ENCODE measurements around the gene RPS14. TPM values are rescaled to one million over a fixed set of nuclear protein-coding genes. Genes with fewer than 3 reads are reported as not detected.
A peak's percentile ranks its signal among the peaks of the same experiment; 100 is the strongest.

The RPS14 gene
- total and polyA plus RNA-seq, 10 of the 15 experiments (the other 5 are each of a cell fraction or from before 2014, with no cell fraction given), result 2,295 to 4,047 (median 2,787) TPM

DNA sequence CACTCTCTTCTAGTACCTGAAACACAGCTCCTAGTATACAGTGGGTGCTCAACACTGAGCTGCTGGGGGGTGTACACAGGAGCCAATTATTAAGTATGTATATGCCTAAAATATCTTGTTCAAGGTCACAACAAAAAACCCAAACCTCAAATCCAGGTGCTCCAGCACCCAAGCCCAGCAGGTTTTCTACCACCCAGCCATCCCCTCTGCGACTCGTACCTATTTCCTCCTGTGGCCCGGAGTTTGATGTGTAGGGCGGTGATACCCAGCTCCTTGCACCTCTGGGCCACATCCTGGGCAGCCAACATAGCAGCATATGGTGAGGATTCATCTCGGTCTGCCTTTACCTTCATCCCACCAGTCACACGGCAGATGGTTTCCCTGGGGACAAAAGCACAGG lies 3.0 kb downstream of the RPS14 start:
- 83% methylated on average over 6 of the region's 6 CpGs for WGBS (ENCODE audit: insufficient coverage, insufficient replicate concordance, low lambda C conversion rate, missing lambda C conversion rate)
- Histone ChIP-seq H3K27me3 (replicated peaks in 1 of 2; ENCODE audit: control insufficient read depth in 2 of 2, insufficient read depth in 2 of 2, low read length in 1 of 2) (no peaks in the 10 kb centered on the region), H3K4me2 (ENCODE audit: control insufficient read depth, insufficient read depth) (peak overlapping the region; percentile 79), H3K4me3 (peak overlapping the region; percentile 1), H3K27ac (ENCODE audit: control insufficient read depth, insufficient read depth) (no peak overlapping the region), H4K20me1 (ENCODE audit: control insufficient read depth, insufficient read depth) (peaks cover 7% of the 10 kb centered on the region), H2AFZ (ENCODE audit: control insufficient read depth, low read depth, low read length) (no peak overlapping the region), H3K79me2 (ENCODE audit: control insufficient read depth, insufficient read depth, low read length) (peaks cover 41% of the 10 kb centered on the region), H3K9me3 (replicated peaks; ENCODE audit: control insufficient read depth, insufficient read depth, low read length) (no peaks in the 10 kb centered on the region), H3K9ac (ENCODE audit: control insufficient read depth, insufficient read depth, low read length) (peak overlapping the region; percentile 10), H3K4me1 (ENCODE audit: control insufficient read depth, insufficient read depth, low read length) (peaks cover 2% of the 10 kb centered on the region; the same call in 1 of the 2 replicates), H3K36me3 (ENCODE audit: control insufficient read depth in 2 of 2, insufficient read depth in 2 of 2, low read length in 1 of 2) (peaks cover 30 to 40% of the 10 kb centered on the region in 2 experiments)
- BruUV-seq (replicated peaks), result no TSS peak
- ChIA-PET CTCF (interaction anchor here (0.6 to 3.3 kb wide), 3 partner anchors 10 to 441 kb away, joined by 3 to 17 read pairs (median 12); no protein-coding TSS in a partner anchor), POLR2A (interaction anchor here (0.8 to 1.1 kb wide), 3 partner anchors 27 to 85 kb away, joined by 3 to 4 read pairs (median 3); no protein-coding TSS in a partner anchor), RAD21 (ENCODE audit: unreplicated experiment) (interaction anchor here (1.0 kb wide), 1 partner anchor 10 kb away, joined by 3 read pairs; no protein-coding TSS in a partner anchor), SMC1A (ENCODE audit: uncharacterized antibody, unreplicated experiment) (interaction anchor here (1.0 to 2.0 kb wide), 3 partner anchors 13 to 49 kb away, joined by 3 to 4 read pairs (median 4); no protein-coding TSS in a partner anchor)
- no peak for DNase-seq (ENCODE audit: low read depth, low spot score)
- intact Hi-C loops (cut with micrococcal nuclease; ENCODE audit: unreplicated experiment), result no loop called here
- no peak for FAIRE-seq
- TF ChIP-seq POLR2A (IDR thresholded peaks at IDR 0.05; ENCODE audit: low read depth, low read length), result peak; percentile 53
- TF ChIP-seq, protein P1, sequence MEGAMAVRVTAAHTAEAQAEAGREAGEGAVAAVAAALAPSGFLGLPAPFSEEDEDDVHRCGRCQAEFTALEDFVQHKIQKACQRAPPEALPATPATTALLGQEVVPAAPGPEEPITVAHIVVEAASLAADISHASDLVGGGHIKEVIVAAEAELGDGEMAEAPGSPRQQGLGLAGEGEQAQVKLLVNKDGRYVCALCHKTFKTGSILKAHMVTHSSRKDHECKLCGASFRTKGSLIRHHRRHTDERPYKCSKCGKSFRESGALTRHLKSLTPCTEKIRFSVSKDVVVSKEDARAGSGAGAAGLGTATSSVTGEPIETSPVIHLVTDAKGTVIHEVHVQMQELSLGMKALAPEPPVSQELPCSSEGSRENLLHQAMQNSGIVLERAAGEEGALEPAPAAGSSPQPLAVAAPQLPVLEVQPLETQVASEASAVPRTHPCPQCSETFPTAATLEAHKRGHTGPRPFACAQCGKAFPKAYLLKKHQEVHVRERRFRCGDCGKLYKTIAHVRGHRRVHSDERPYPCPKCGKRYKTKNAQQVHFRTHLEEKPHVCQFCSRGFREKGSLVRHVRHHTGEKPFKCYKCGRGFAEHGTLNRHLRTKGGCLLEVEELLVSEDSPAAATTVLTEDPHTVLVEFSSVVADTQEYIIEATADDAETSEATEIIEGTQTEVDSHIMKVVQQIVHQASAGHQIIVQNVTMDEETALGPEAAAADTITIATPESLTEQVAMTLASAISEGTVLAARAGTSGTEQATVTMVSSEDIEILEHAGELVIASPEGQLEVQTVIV (IDR thresholded peaks at IDR 0.05; ENCODE audit: borderline replicate concordance, partially characterized antibody), result no peak
- no peak for ATAC-seq
- in situ Hi-C loops (cut with MboI), result no loop called here

DNA sequence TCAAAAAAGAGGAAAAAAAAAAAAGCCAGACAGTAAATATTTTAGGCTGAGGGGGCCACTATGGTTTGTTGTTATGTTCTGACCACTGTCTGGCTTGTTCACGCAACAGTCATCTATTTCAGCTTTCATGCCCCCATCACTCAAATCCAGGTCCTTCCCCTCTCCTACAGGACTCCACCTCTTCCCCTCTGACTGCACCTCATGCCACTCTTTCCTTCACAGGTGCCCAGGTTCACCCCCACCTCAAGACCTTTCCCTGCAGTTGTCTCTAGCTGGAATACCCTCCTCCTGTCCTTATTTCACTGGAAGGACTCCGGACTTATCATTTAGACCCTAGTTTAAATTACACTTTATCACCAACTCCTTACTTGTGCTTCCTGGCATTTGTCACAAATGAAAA lies 3.5 kb downstream of the RPS14 start:
- peak overlapping the region; percentile 79 for H3K4me2 ChIP-seq (ENCODE audit: control insufficient read depth, insufficient read depth)
- ChIA-PET SMC1A (ENCODE audit: uncharacterized antibody, unreplicated experiment) (interaction anchor here (1.0 to 1.1 kb wide), 2 partner anchors 47 to 48 kb away, joined by 3 to 4 read pairs; no protein-coding TSS in a partner anchor), CTCF (interaction anchor here (2.9 to 3.3 kb wide), 2 partner anchors 9 to 48 kb away, joined by 12 to 17 read pairs; no protein-coding TSS in a partner anchor), RAD21 (ENCODE audit: unreplicated experiment) (interaction anchor here (0.7 kb wide), 1 partner anchor 449 kb away, joined by 3 read pairs; no protein-coding TSS in a partner anchor), POLR2A (interaction anchor here (0.8 to 1.4 kb wide), 4 partner anchors 26 to 209 kb away, joined by 3 to 4 read pairs (median 4); no protein-coding TSS in a partner anchor)
- DNase-seq (ENCODE audit: low read depth, low spot score) (no peak), FAIRE-seq (no peak), ATAC-seq (no peak)
- peaks cover 2% of the 10 kb centered on the region; the same call in 1 of the 2 replicates for H3K4me1 ChIP-seq (ENCODE audit: control insufficient read depth, insufficient read depth, low read length)
- no peak overlapping the region for H2AFZ ChIP-seq (ENCODE audit: control insufficient read depth, low read depth, low read length)
- H3K9me3 ChIP-seq (replicated peaks; ENCODE audit: control insufficient read depth, insufficient read depth, low read length), result no peaks in the 10 kb centered on the region
- H3K4me3 ChIP-seq, result peak overlapping the region; percentile 1; the same call in 1 of the 2 replicates
- in situ Hi-C loops (cut with MboI), result no loop called here
- H3K36me3 ChIP-seq (ENCODE audit: control insufficient read depth in 2 of 2, insufficient read depth in 2 of 2, low read length in 1 of 2), result peaks cover 30 to 40% of the 10 kb centered on the region in 2 experiments
- 96% methylated on average over 2 of the region's 2 CpGs for WGBS (ENCODE audit: insufficient coverage, insufficient replicate concordance, low lambda C conversion rate, missing lambda C conversion rate)
- H4K20me1 ChIP-seq (ENCODE audit: control insufficient read depth, insufficient read depth), result peaks cover 7% of the 10 kb centered on the region
- no peaks in the 10 kb centered on the region for H3K27me3 ChIP-seq (replicated peaks in 1 of 2; ENCODE audit: control insufficient read depth in 2 of 2, insufficient read depth in 2 of 2, low read length in 1 of 2)
- peaks cover 41% of the 10 kb centered on the region for H3K79me2 ChIP-seq (ENCODE audit: control insufficient read depth, insufficient read depth, low read length)
- H3K27ac ChIP-seq (ENCODE audit: control insufficient read depth, insufficient read depth), result no peak overlapping the region
- intact Hi-C loops (cut with micrococcal nuclease; ENCODE audit: unreplicated experiment), result no loop called here
- BruUV-seq (replicated peaks), result no TSS peak
- TF ChIP-seq FOS (IDR thresholded peaks at IDR 0.05; ENCODE audit: borderline replicate concordance, extremely low read depth, insufficient read length), result no peak
- peak; percentile 39; the same call in 1 of the 2 replicates for TF ChIP-seq POLR2AphosphoS5 (IDR thresholded peaks at IDR 0.05; ENCODE audit: low read length)
- no peak for TF ChIP-seq JUND (IDR thresholded peaks at IDR 0.05; ENCODE audit: low read depth, low read length)
- TF ChIP-seq, protein P2, sequence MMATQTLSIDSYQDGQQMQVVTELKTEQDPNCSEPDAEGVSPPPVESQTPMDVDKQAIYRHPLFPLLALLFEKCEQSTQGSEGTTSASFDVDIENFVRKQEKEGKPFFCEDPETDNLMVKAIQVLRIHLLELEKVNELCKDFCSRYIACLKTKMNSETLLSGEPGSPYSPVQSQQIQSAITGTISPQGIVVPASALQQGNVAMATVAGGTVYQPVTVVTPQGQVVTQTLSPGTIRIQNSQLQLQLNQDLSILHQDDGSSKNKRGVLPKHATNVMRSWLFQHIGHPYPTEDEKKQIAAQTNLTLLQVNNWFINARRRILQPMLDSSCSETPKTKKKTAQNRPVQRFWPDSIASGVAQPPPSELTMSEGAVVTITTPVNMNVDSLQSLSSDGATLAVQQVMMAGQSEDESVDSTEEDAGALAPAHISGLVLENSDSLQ (IDR thresholded peaks at IDR 0.05), result peak; percentile 28; the same call in 1 of the 2 replicates
- H3K9ac ChIP-seq (ENCODE audit: control insufficient read depth, insufficient read depth, low read length), result no peak overlapping the region

Data from GM12878 (cell line).